ENCODE results near the gene TESMIN.

Gene TESMIN

DNA sequence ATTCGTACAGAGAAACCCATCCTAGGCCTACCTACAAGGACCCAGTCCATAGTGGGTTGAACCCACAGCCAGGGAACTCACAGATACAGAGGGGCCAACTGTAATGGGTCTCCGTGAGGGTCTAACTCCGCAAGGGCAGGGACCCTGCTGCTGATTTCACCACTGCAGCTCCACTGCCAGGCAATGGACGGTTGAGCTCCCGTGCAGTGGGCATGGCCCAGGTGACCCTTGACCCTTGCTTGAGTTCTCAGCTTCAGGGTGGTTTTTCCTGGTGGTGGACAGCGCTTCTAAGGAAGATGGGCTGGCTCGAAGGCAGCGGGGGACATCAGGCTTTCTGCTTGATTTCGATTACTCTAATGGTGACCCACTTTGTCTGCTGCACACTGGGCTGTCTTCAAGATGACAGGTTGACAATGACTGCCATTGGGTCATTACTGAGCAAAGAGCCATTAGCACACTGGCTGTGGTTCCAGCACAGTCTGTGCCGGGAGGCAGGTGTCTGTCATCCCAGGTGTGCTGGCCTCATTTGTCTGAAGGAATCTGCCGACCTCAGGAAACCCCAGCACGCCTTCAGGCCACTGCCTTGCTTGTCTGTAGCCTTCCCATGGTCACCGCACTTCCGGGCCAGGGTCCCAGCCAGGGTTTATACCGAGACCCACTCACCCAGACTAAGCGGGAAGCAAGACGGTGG, 70.6 kb downstream of the TESMIN start:
- no peak for DNase-seq

DNA sequence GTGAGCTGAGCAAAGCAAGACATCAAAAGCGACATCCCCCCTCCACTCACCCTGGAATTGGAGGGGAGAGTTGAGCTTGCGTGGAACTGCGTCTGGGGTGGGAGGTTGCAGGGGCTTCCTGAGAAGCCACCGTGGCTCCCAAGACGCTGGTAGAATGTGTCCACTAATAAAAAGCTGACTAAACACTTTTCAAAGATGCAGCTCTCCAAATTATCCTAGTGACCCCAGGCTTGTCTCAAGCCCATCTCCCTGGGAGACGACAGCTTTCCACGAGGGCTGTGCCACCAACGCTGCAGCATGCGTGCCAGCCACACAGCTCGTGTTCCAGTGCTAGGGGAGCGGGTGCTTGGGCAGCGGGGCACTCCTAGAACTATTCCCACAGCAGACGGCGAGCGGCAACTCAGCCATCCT, 73.3 kb downstream of the TESMIN start:
- DNase-seq, result no peak

DNA sequence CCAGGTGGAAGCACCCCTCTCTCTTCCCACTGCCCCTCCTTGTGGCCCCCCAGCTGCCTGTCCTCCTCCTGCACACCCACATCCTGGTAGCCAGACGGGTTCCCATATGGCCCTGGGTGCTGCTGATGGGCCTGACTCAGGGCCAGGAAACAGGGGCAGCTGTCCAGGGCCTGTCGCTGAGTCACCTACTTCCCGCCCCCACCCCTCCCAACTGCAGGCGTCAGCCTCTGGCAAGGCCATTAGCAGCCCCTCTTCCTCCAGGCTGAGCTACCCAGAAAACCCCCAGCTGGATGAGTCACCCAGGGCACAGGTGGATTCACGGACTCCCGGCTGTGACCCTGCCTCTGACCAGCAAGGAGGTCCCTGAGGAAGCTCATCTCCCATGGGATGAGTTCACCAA, 73.9 kb downstream of the TESMIN start:
- no peak for DNase-seq

GRCh38 chr11:68674461-68674860, 76.9 kb downstream of the TESMIN start:
- DNase-seq, result no peak

DNA sequence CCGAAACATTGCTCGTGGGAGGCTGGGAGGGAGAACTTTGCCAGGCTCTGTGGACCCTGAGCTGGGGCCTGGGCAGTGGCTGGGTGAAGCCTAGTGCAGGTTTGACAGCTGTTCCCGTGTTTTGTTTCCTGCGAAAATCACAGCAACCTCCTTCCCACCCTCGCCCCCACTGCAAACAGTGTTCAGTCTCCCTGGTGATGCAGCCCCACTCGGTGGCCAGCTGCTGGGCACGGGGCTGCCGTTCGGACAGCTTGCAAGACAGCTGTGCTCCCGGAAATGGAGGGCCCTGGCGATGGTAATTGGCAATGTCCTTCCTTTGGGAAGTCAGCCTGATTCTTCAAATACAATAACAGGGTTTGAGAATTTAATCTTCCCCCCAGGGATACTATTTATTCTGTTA, 77.3 kb downstream of the TESMIN start:
- DNase-seq, result no peak

GRCh38 chr11:68673306-68673945, 77.9 kb downstream of the TESMIN start:
- no peak for DNase-seq

GRCh38 chr11:68670208-68670992, 80.9 kb downstream of the TESMIN start:
- no peak for DNase-seq

- DNase-seq, result no peak
Observed at GRCh38 chr11:68669301-68670090, 81.8 kb downstream of the TESMIN start.

DNA sequence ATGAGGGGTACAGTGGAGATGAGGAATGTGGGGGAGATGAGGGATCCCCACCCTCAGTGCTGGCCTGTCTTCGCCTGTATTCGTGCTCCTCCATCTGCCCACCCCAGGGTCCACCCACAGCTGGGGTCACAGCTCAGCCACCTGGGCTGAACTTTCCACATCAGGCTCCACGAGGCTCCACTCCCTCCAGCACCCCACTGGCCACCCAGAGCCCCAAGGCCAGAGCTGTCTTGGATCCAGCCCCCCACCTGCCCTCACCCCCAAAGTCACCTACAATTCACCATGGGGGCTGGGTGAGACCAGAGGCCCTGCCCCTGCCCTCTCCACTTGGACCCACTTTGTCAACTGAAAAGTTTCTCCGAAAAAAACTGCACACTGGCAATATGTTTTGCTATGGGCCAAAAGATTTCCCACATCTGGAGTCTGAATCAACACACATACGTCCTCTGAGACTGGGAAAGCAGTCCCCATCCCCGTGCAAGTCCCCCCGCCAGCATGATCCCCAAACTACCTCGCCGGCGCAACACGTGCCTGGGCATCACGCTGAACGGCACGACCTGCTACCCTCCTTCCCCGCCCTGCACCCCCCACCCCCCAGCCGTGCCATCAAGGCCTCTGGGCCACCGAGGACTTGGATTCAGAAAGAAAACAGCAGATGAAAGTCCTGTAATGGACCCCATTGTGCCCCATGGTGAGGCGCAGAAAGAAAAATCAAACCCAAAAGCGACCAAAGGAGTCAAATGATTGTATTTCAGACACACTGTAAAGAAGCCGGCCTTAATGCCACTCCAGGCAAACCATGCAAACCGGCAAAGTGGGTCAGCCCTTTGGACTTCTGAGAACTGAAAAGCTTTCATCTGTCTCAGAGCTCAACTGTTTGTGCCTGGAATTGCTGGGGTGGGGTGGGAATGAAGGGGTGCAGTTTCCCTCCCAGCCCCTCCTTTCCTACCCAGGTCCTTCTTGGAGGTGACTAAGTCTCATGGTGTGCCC, 83.5 kb downstream of the TESMIN start:
- no peak for DNase-seq

- no peak for DNase-seq
Observed at GRCh38 chr11:68666849-68667248, 84.5 kb downstream of the TESMIN start.

GRCh38 chr11:68665436-68665835, 85.9 kb downstream of the TESMIN start:
- no peak for DNase-seq

DNA sequence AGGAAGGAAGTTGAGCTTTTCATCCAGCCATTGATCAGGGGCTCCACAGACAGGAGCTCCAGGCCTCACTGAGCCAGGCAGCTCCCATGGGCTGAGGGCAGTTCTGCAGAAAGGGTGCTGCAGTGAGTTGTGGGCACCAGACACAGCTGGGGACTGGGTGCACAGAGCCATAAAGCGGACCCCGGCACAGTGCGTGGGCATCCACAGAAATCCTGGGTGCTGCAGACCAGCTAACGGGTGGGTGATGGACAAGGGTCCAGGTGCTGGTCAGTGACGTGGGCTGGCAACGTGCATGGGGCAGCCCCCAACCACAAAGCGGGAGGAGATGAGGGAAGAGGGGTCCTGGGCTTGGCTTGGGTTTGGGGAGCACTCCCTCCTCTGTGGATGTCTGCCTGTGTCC, 86.4 kb downstream of the TESMIN start:
- no peak for DNase-seq

- no peak for DNase-seq
Observed at GRCh38 chr11:68664141-68664540, 87.2 kb downstream of the TESMIN start.

DNA sequence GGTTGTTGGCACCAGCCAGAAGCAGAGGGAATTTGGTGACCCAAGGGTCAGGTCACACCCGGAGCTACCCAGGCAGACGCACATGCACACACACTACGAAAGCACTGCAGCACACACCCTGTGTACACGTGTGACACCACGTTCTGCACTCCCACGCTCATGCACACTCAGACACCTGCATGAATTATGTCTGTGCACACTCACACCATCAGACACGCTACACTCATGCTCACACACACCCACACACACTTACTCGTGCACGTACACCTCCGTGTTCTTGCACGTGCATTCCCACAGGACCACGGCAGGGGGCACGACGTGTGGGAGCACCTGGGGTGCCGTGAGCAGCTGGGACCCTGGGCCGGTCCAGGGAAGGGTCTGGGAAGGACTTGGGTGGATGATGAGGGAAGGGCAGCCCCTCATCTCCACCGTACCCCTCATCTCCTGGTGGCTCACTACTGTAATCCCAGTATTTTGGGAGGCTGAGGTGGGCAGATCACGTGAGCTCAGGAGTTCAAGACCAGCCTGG, 87.8 kb downstream of the TESMIN start:
- DNase-seq, result no peak

- DNase-seq, result no peak
Observed at GRCh38 chr11:68661697-68662603, 89.4 kb downstream of the TESMIN start.

- no peak for DNase-seq
Observed at GRCh38 chr11:68661014-68661413, 90.3 kb downstream of the TESMIN start.

GRCh38 chr11:68660066-68660810, 91.1 kb downstream of the TESMIN start:
- no peak for DNase-seq

DNA sequence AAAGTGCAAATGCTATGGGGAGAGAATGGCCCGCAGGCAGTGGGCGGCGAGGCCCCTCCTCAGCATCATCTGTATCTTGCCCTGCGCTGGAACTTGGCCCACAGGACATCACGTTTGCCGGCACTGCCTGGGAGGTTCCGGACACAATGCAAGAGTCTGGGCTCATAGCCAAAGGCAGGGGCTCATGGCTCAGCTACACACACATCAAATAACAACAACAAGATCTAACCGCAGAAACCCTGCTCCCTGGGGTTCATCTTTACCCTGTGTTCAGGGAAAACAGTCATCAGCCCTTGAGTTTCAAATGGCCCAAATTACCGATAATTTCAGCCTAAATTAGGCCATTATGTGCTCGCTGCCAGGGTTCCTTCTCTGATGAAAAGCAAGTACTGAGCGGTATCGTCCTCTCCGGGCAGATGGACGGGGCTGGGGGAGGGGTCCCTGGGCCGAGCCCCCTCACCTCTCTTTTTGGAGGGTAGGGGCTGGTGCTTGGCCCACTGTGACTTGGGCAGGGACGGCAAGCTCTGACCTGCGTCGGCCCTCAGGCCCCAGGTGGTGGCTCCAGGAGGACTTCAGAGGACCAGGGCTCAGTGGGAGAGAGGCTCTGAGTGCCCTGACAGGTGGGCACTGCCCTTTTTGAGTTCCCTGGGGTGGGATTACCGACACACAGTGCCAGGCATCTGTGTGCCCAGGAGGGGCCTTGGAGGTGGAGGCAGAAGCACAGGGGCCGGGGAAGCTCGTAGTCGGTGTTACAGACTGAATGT, 92.0 kb downstream of the TESMIN start:
- DNase-seq, result peak; percentile 68

GRCh38 chr11:68658661-68659060, 92.7 kb downstream of the TESMIN start:
- DNase-seq, result no peak
